Peyer's patch (tissue), 4 donors: ENCODE results near the gene LIMCH1.

ENCODE experiments used
- POLR2A ChIP-seq, 2 donors: fragments of 450-650 bp; IDR thresholded peaks; one replicate each; pipeline ENCODE4 v1.5.1; 2017; ENCODE audit warnings: antibody characterized with exemption in 2 of 2, mild to moderate bottlenecking in 2 of 2, moderate library complexity in 2 of 2
- TF ChIP-seq, protein P1 (sequence below), 6 experiments: fragments of 450-650 bp in 4 of 6; fragments of 200-600 bp in 2 of 6; sonication (generic) in 1 of 6; IDR thresholded peaks; one replicate each; pipeline ENCODE4 v1.5.1; 2017 to 2019; ENCODE audit warnings: antibody characterized with exemption in 6 of 6, mild to moderate bottlenecking in 3 of 6, moderate library complexity in 1 of 6

DNA sequence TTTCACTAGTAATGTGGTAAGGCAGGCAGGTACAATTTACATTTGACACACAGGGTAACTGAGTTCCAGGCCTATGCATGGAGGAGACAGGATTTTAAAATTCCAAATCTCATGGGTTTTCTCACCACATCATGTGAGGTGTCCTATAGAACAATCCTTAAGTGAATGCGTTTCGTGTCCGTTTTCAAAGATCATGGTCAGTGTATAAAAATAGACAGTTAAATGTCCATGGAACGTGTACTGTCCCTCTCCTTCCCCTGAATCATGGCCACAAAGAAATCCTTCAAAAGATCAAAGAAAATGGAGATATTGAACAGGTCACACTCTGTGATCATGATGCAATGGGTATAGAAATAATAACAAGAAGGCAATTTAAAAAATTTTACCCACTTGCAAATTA is 42.0 kb downstream of the LIMCH1 start:
- TF ChIP-seq, protein P1, sequence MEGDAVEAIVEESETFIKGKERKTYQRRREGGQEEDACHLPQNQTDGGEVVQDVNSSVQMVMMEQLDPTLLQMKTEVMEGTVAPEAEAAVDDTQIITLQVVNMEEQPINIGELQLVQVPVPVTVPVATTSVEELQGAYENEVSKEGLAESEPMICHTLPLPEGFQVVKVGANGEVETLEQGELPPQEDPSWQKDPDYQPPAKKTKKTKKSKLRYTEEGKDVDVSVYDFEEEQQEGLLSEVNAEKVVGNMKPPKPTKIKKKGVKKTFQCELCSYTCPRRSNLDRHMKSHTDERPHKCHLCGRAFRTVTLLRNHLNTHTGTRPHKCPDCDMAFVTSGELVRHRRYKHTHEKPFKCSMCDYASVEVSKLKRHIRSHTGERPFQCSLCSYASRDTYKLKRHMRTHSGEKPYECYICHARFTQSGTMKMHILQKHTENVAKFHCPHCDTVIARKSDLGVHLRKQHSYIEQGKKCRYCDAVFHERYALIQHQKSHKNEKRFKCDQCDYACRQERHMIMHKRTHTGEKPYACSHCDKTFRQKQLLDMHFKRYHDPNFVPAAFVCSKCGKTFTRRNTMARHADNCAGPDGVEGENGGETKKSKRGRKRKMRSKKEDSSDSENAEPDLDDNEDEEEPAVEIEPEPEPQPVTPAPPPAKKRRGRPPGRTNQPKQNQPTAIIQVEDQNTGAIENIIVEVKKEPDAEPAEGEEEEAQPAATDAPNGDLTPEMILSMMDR (IDR thresholded peaks at IDR 0.05), result no peak
- TF ChIP-seq POLR2A (IDR thresholded peaks at IDR 0.05), result no peak
